VCaP (cell line): Measurements from ENCODE around the gene CBLB.

Experiments
- H3K27ac ChIP-seq: fragments of 450-650 bp; 2 replicates; pipeline ENCODE4 v1.5.1; 2017
- CTCF ChIP-seq: fragments of 450-650 bp; conservative IDR thresholded peaks from 2 replicates; pipeline ENCODE4 v1.5.1; 2017; ENCODE audit warnings: mild to moderate bottlenecking, moderate library complexity

CBLB gene

DNA sequence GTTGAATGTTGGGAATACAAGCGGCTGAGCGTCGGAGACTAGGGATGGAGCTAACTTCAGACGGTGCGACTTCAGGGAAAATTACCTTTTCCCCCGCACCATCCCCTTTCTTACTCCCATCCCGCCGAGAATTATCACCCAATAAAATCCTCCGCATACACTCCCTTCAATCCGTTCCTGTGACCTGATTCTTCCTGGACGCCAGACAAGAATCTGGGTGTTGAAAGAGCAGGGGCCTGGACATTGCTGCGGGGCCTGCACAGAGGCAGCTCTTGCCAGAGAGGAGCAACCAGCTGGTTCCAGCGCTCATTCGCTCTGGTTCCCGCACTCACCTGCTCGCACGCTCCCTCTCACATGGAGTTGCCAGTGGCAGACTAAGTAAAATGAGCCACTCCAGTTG is 260.2 kb downstream of the CBLB start:
- H3K27ac ChIP-seq = no peak overlapping the region
- TF ChIP-seq CTCF = no peak

GRCh38 chr3:105606016-105606415 is 262.8 kb downstream of the CBLB start:
- no peak for TF ChIP-seq CTCF

More at GRCh38 chr3:105606016-105606415, 262.8 kb downstream of the CBLB start:
- no peak overlapping the region for H3K27ac ChIP-seq
